Esophagus squamous epithelium (tissue), 5 donors: ENCODE results near the gene STARD8. TPM values are rescaled to one million over a fixed set of nuclear protein-coding genes. Genes with fewer than 3 reads are reported as not detected.

Experiments used
- DNase-seq: peaks from one replicate; lab custom pipeline; 2025; lab: John Stamatoyannopoulos, UW
- H3K27ac ChIP-seq, 4 donors: fragments of 200-600 bp; sonication (generic); one replicate each; pipeline ENCODE4 v1.5.1; 2016 to 2019; ENCODE audit warnings: mild to moderate bottlenecking in 1 of 4
- H3K27me3 ChIP-seq, 4 donors: fragments of 200-600 bp; sonication (generic); 1 replicate in 3 of 4; 2 replicates in 1 of 4; pipeline versions ENCODE4 v1.5.1 to v1.6.0; 2017 to 2021; ENCODE audit warnings: antibody characterized with exemption in 1 of 4
- H3K36me3 ChIP-seq, 3 donors: fragments of 200-600 bp; sonication (generic); one replicate each; pipeline ENCODE4 v1.5.1; 2016 to 2019
- H3K4me1 ChIP-seq, 3 donors: fragments of 200-600 bp; sonication (generic); one replicate each; pipeline ENCODE4 v1.5.1; 2017 to 2019
- H3K4me3 ChIP-seq, 4 donors: fragments of 200-600 bp; sonication (generic); 1 replicate in 3 of 4; 2 replicates in 1 of 4; pipeline ENCODE4 v1.5.1; 2016 to 2019; ENCODE audit warnings: mild to moderate bottlenecking in 2 of 4, moderate library complexity in 1 of 4
- H3K9me3 ChIP-seq, 3 donors: fragments of 200-600 bp; sonication (generic); one replicate each; pipeline ENCODE4 v1.5.1; 2016 to 2019
- POLR2A ChIP-seq, 4 donors: fragments of 450-650 bp; IDR thresholded peaks; one replicate each; pipeline ENCODE4 v1.6.1; 2017; ENCODE audit warnings: antibody characterized with exemption in 4 of 4, mild to moderate bottlenecking in 4 of 4, moderate library complexity in 3 of 4
- WGBS, 2 donors: methylation state at CpG; one replicate each; pipeline ENCODE4 v1.1.5; 2018; 5-methylcytosine and 5-hydroxymethylcytosine counted together
- intact Hi-C: fragments of 100-400 bp; cut with DNase I; formaldehyde crosslinking; loops from one replicate; pipeline ENCODE4 v1.15.0; 2022
- total RNA-seq, 4 donors: library from RNA; depleted of rRNA; stranded (reverse); fragments of >200 nt; gene quantifications; one replicate each; pipeline ENCODE4 v1.1.0, GENCODE V29; 2016
- TF ChIP-seq, protein P1 (sequence below), 6 experiments: fragments of 450-650 bp in 4 of 6; fragments of 200-600 bp in 2 of 6; sonication (generic) in 2 of 6; IDR thresholded peaks; one replicate each; pipeline ENCODE4 v1.5.1; 2016 to 2019; ENCODE audit warnings: antibody characterized with exemption in 6 of 6, mild to moderate bottlenecking in 4 of 6, moderate library complexity in 4 of 6
- donor health status: DM: yes; HTN: yes; CAD: no.

Gene STARD8
- total RNA-seq, 4 donors from 2014 or later: 0.95 to 9.9 (median 2.1) TPM

DNA sequence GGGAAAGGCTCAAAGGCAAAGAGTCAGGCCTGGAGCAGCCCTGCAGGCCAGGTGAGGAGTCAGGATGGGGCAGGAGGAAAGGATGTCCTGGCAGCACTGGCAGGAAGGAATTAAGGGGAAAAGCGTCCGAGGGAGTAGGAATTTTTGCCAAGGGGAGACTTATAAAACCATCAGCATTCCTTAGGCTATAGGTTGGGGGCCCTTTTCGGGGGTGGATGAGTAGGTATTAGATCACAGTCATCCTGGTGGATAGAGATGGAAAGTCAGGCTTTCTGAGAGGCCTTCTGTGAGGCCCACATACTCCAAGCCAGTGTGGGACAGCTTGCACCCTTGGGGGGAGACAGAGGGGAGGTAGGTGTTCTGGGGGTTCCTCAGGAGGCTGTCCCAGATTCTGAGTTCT lies 12.3 kb downstream of the STARD8 start:
- no peaks in the 10 kb centered on the region for H3K27me3 ChIP-seq
- H3K36me3 ChIP-seq: no peaks in the 10 kb centered on the region
- no peak overlapping the region for H3K27ac ChIP-seq
- no peak for DNase-seq
- intact Hi-C loops: no loop called here
- 47 to 56% methylated on average over 3 of the region's 3 CpGs for WGBS, 2 donors
- peaks cover 0 to 8% (median 0%) of the 10 kb centered on the region in 3 donors for H3K4me1 ChIP-seq
- TF ChIP-seq, protein P1, sequence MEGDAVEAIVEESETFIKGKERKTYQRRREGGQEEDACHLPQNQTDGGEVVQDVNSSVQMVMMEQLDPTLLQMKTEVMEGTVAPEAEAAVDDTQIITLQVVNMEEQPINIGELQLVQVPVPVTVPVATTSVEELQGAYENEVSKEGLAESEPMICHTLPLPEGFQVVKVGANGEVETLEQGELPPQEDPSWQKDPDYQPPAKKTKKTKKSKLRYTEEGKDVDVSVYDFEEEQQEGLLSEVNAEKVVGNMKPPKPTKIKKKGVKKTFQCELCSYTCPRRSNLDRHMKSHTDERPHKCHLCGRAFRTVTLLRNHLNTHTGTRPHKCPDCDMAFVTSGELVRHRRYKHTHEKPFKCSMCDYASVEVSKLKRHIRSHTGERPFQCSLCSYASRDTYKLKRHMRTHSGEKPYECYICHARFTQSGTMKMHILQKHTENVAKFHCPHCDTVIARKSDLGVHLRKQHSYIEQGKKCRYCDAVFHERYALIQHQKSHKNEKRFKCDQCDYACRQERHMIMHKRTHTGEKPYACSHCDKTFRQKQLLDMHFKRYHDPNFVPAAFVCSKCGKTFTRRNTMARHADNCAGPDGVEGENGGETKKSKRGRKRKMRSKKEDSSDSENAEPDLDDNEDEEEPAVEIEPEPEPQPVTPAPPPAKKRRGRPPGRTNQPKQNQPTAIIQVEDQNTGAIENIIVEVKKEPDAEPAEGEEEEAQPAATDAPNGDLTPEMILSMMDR (IDR thresholded peaks at IDR 0.05): no peak
- no peak for TF ChIP-seq POLR2A (IDR thresholded peaks at IDR 0.05)
- no peaks in the 10 kb centered on the region for H3K9me3 ChIP-seq
- H3K4me3 ChIP-seq: no peak overlapping the region

DNA sequence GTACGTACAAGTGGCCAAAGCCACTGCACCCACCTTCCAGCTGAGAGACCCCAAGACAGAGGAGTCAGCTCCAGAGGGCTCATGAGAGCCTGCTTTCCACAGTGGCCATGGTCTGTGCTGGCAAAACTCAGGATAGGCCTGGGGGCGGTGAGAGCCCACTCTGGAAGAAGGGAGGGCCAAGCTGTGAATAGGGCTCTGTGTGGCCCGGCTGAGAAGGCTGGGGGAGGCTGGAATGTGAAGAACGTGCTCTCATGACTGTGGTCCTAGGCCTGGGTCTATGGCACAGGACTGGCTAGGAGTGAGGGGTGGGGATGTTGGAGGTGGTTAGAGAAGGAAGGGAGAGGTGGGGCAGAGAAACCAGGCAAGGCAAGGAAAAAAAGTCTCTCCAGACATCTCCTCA lies 13.3 kb downstream of the STARD8 start:
- no peaks in the 10 kb centered on the region for H3K9me3 ChIP-seq
- no peaks in the 10 kb centered on the region for H3K27me3 ChIP-seq
- H3K27ac ChIP-seq: no peak overlapping the region
- no peaks in the 10 kb centered on the region for H3K36me3 ChIP-seq
- H3K4me1 ChIP-seq: peaks cover 0 to 8% (median 0%) of the 10 kb centered on the region in 3 donors
- 40% methylated on average over 2 of the region's 4 CpGs; no CpG with 5 or more reads in 1 of the 2 donors for WGBS, 2 donors
- TF ChIP-seq, protein P1 (IDR thresholded peaks at IDR 0.05): no peak
- TF ChIP-seq POLR2A (IDR thresholded peaks at IDR 0.05): no peak
- no peak overlapping the region for H3K4me3 ChIP-seq
- DNase-seq: no peak
- intact Hi-C loops: no loop called here

DNA sequence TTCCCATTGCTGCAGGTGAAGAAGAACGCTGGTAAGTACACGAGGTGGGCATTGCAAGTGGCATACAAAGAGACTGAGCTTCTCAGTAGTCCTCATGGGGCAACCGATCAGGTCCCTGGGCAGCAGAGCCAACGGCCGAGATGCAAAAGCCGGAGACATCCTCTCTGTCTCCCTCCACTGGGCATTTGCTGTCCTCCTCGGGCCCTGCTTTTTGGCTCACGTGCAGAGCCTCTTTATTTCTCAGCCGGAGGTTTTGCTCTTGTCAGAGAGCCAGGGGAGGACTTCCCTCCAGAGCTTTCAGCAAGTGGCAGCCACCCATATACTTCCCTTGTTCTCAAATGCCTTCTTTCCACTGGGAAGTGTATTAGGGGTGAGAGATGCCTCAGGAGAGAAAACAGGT lies 18.0 kb downstream of the STARD8 start:
- DNase-seq: no peak
- intact Hi-C loops: no loop called here
- H3K4me1 ChIP-seq: no peaks in the 10 kb centered on the region
- no peak overlapping the region for H3K27ac ChIP-seq
- 60 to 61% methylated on average over 4 to 8 of the region's 9 CpGs for WGBS, 2 donors
- H3K27me3 ChIP-seq: no peaks in the 10 kb centered on the region
- no peak for TF ChIP-seq POLR2A (IDR thresholded peaks at IDR 0.05)
- TF ChIP-seq, protein P1 (IDR thresholded peaks at IDR 0.05): no peak
- no peaks in the 10 kb centered on the region for H3K36me3 ChIP-seq
- no peak overlapping the region for H3K4me3 ChIP-seq
- no peaks in the 10 kb centered on the region for H3K9me3 ChIP-seq

DNA sequence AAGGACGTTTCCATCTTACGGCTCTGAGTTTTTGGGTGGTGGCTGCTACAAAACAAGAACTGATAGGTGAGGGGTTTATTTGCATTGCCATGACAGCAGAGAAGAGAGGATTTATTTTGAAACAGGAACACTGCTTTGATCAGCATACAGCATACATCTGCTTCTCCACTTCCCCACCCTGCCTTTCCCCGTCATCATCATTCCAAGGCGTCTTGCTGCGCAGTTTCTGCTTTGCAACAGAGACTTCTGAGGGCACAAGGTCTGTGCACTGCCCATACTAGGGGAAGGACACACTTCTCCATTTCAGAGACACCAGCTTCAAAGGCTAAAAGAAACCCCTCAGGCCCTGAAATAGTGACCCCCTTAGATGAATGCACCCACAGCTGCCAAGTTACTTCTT lies 19.1 kb downstream of the STARD8 start:
- no peaks in the 10 kb centered on the region for H3K9me3 ChIP-seq
- no peaks in the 10 kb centered on the region for H3K27me3 ChIP-seq
- no peak overlapping the region for H3K4me3 ChIP-seq
- no peak for DNase-seq
- peaks cover 0 to 2% (median 0%) of the 10 kb centered on the region in 3 donors for H3K4me1 ChIP-seq
- intact Hi-C loops: no loop called here
- TF ChIP-seq, protein P1 (IDR thresholded peaks at IDR 0.05): no peak
- TF ChIP-seq POLR2A (IDR thresholded peaks at IDR 0.05): no peak
- no peaks in the 10 kb centered on the region for H3K36me3 ChIP-seq
- 69 to 85% methylated on average over 2 to 5 of the region's 5 CpGs for WGBS, 2 donors
- peak overlapping the region in 1 of 4 donors; percentile 58 for H3K27ac ChIP-seq

DNA sequence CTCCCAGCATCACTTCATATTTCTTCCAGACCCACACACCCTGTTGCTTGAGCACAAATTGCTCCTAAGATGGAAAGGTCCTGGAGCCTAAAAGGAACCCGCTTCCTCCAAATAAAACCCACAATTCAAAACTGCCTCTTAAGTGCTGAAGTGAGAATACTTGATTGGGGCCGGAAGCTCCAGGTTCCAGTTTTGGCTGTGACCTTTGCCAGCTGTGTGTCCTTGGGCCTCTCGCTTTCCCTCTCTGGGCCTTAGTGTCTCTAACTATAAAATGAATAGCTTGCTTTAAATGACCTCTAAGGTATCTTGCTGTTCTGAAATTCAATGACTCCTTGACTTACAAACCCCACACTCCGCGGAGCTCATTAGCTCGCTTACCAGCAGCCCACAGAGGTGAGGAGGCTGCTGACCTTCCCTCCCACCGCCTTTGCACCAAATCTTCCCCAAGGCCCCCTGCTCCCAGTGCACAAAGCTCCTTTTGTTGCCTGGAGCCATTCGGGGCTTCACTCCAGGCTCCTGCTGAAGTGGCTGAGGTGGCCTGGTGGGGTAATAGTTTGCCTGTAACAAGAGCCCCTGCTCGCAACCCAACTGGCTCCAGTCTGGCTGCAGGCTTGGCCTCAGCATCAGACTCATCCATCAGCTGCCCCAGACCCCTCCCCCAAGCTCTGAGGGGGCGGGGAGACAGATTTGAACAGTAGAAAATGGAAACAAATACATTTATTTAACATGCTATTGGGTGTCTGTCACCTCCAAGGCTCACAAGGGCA lies 21.8 kb downstream of the STARD8 start:
- Histone ChIP-seq H3K4me1 (peaks cover 0 to 9% (median 0%) of the 10 kb centered on the region in 3 donors), H3K4me3 (no peak overlapping the region), H3K27ac (no peak overlapping the region), H3K36me3 (no peaks in the 10 kb centered on the region), H3K27me3 (no peaks in the 10 kb centered on the region), H3K9me3 (no peaks in the 10 kb centered on the region)
- DNase-seq: no peak
- 68 to 79% methylated on average over 7 to 10 of the region's 10 CpGs for WGBS, 2 donors
- TF ChIP-seq, protein P1 (IDR thresholded peaks at IDR 0.05): no peak
- TF ChIP-seq POLR2A (IDR thresholded peaks at IDR 0.05): no peak
- intact Hi-C loops: no loop called here
